ENCODE measurements around the gene INPP5B. TPM values are rescaled to one million over a fixed set of nuclear protein-coding genes. Genes with fewer than 3 reads are reported as not detected.
"Not testable (repeated sequence)": the region's sequence is repeated elsewhere in the genome, so short reads cannot be mapped to it uniquely, and the experiment has no call there.

The INPP5B gene
- total RNA-seq, 1 experiment from 2014 or later = 18.8 TPM

DNA sequence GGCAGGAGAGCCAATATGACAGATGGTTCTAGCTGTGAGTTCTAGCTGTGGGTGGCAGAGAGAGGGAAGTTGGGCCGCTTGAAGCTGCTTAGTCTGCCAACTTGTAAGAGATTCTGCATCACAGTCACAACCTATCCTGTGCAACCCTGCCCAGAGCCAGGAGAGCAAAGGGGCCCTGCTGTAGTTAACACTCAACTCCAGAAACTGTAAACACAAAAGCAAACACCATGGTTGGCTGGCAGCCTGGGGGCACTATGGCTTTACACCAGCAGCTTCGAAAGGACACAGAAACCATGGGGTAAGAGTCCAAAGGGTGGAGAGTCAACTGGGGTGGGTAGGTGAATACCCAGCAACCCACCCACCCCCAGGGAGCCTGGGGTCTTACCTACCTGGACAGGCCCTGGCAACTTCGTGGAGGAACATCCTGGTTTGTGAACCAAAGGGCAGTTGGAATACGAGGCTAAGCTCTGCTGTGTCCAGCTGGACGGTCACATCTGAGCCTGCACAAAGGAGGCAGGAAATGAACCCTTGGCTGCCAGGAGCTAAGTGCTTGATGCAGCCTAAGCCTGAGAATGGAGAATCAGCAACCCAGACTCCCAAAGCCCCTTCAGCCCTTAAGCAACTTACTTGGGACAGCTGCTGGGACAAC lies 6.4 kb downstream of the INPP5B start:
- TF ChIP-seq, protein P1, sequence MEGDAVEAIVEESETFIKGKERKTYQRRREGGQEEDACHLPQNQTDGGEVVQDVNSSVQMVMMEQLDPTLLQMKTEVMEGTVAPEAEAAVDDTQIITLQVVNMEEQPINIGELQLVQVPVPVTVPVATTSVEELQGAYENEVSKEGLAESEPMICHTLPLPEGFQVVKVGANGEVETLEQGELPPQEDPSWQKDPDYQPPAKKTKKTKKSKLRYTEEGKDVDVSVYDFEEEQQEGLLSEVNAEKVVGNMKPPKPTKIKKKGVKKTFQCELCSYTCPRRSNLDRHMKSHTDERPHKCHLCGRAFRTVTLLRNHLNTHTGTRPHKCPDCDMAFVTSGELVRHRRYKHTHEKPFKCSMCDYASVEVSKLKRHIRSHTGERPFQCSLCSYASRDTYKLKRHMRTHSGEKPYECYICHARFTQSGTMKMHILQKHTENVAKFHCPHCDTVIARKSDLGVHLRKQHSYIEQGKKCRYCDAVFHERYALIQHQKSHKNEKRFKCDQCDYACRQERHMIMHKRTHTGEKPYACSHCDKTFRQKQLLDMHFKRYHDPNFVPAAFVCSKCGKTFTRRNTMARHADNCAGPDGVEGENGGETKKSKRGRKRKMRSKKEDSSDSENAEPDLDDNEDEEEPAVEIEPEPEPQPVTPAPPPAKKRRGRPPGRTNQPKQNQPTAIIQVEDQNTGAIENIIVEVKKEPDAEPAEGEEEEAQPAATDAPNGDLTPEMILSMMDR (IDR thresholded peaks at IDR 0.05; ENCODE audit: insufficient read depth in 1 of 2, low read depth in 1 of 2, low read length in 1 of 2, severe bottlenecking in 1 of 2, unreplicated experiment in 1 of 2) = no peak
- Histone ChIP-seq H3K27me3 (replicated peaks; ENCODE audit: control insufficient read depth, insufficient read depth, low read length) (no peaks in the 10 kb centered on the region), H3K9me3 (no peaks in the 10 kb centered on the region), H3K36me3 (ENCODE audit: control insufficient read depth, insufficient read depth, low read length) (no peaks in the 10 kb centered on the region), H3K4me1 (no peaks in the 10 kb centered on the region), H3K4me3 (ENCODE audit: low read depth, low read length) (no peak overlapping the region)
- DNase-seq = no peak
- Mint-ChIP-seq H3K9me3 (ENCODE audit: unreplicated experiment) (no peaks in the 10 kb centered on the region), H3K4me3 (ENCODE audit: unreplicated experiment) (no peak overlapping the region), H3K27me3 (ENCODE audit: insufficient read depth, unreplicated experiment) (no peaks in the 10 kb centered on the region), H3K27ac (ENCODE audit: unreplicated experiment) (no peak overlapping the region), H3K36me3 (ENCODE audit: insufficient read depth, unreplicated experiment) (peaks cover 5% of the 10 kb centered on the region), H3K4me1 (ENCODE audit: low read depth, unreplicated experiment) (no peaks in the 10 kb centered on the region)
- CTCF ChIA-PET = interaction anchor here (0.7 kb wide), 1 partner anchor 81 kb away, joined by 3 read pairs; no protein-coding TSS in a partner anchor
- POLR2A ChIA-PET = no interaction called here
- BruUV-seq (replicated peaks) = no TSS peak
- intact Hi-C loops (cut with micrococcal nuclease; ENCODE audit: unreplicated experiment) = no loop called here

DNA sequence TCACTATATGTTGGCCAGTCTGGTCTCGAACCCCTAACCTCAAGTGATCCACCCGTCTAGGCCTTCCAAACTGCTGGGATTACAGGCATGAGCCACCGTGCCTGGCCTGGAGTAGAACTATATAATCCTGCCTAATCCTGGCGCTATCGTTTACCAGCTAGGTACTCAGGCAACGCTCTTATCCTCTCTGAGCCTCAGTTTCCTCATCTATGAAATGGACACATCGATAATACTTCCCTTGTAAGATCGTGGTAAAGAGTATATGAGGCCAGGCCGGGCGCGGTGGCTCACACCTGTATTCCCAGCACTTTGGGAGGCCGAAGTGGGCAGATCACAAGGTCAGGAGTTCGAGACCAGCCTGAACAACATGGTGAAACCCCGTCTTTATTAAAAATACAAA lies 10.1 kb downstream of the INPP5B start:
- H3K36me3 Mint-ChIP-seq (ENCODE audit: insufficient read depth, unreplicated experiment); H3K9me3 Mint-ChIP-seq (ENCODE audit: unreplicated experiment); H3K4me3 ChIP-seq (ENCODE audit: low read depth, low read length); H3K4me1 ChIP-seq; BruUV-seq (replicated peaks); H3K27ac Mint-ChIP-seq (ENCODE audit: unreplicated experiment); H3K4me3 Mint-ChIP-seq (ENCODE audit: unreplicated experiment); H3K27me3 ChIP-seq (replicated peaks; ENCODE audit: control insufficient read depth, insufficient read depth, low read length); CTCF ChIA-PET; H3K4me1 Mint-ChIP-seq (ENCODE audit: low read depth, unreplicated experiment); intact Hi-C loops (cut with micrococcal nuclease; ENCODE audit: unreplicated experiment); H3K36me3 ChIP-seq (ENCODE audit: control insufficient read depth, insufficient read depth, low read length); DNase-seq; H3K9me3 ChIP-seq; H3K27me3 Mint-ChIP-seq (ENCODE audit: insufficient read depth, unreplicated experiment): not testable (repeated sequence)
- POLR2A ChIA-PET = interaction anchor here (0.6 kb wide), 1 partner anchor 463 kb away, joined by 5 read pairs; no protein-coding TSS in a partner anchor

DNA sequence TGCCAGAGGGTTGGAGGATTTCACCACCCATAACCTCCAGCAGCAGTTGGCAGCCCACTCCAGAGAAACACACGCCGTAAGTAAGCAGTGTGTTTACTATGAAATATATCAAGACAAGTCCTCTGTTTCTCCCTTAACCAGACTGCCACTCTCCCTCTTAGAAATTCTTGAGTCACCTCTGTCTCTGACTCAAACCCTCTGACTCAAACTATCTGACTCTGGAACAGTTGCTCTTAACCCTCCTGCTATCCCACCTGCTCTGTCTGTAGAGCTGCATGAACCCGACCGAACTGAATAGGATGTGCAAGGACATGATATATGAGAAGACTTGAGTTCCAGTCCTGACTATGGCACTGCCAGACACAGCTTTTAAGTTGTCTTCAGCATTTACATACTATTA lies 14.1 kb downstream of the INPP5B start:
- Histone ChIP-seq H3K9me3 (no peaks in the 10 kb centered on the region), H3K27me3 (replicated peaks; ENCODE audit: control insufficient read depth, insufficient read depth, low read length) (no peaks in the 10 kb centered on the region), H3K36me3 (ENCODE audit: control insufficient read depth, insufficient read depth, low read length) (no peaks in the 10 kb centered on the region), H3K4me1 (no peaks in the 10 kb centered on the region; the same call in 1 of the 2 replicates), H3K4me3 (ENCODE audit: low read depth, low read length) (no peak overlapping the region)
- ChIA-PET CTCF (interaction anchor here (0.6 kb wide), 1 partner anchor 50 kb away, joined by 3 read pairs; no protein-coding TSS in a partner anchor), POLR2A (no interaction called here)
- Mint-ChIP-seq H3K9me3 (ENCODE audit: unreplicated experiment) (no peaks in the 10 kb centered on the region), H3K4me3 (ENCODE audit: unreplicated experiment) (peak overlapping the region; percentile 47), H3K36me3 (ENCODE audit: insufficient read depth, unreplicated experiment) (peaks cover 19% of the 10 kb centered on the region), H3K4me1 (ENCODE audit: low read depth, unreplicated experiment) (no peaks in the 10 kb centered on the region), H3K27ac (ENCODE audit: unreplicated experiment) (no peak overlapping the region), H3K27me3 (ENCODE audit: insufficient read depth, unreplicated experiment) (no peaks in the 10 kb centered on the region)
- intact Hi-C loops (cut with micrococcal nuclease; ENCODE audit: unreplicated experiment) = no loop called here
- DNase-seq = no peak
- BruUV-seq (replicated peaks) = no TSS peak
- TF ChIP-seq, protein P1 (IDR thresholded peaks at IDR 0.05; ENCODE audit: insufficient read depth in 1 of 2, low read depth in 1 of 2, low read length in 1 of 2, severe bottlenecking in 1 of 2, unreplicated experiment in 1 of 2) = no peak
